T-helper 2 cell treated with Interferon-gamma antibody and Interleukin-4, amounts not matched to agents 5 μg/mL and 100 μg/mL, for 36 hours (primary cell): ENCODE measurements around the gene NANOS3.

ENCODE experiments used
- DNase-seq: peaks from one replicate; pipeline ENCODE4 v3.0.0; 2021; ENCODE audit warnings: low spot score
- H3K27ac Mint-ChIP-seq: one replicate; pipeline ENCODE4 v1.8.0; 2021; ENCODE audit warnings: mild to moderate bottlenecking, mixed read lengths
- H3K27me3 Mint-ChIP-seq: one replicate; pipeline ENCODE4 v1.8.0; 2021; ENCODE audit warnings: low read depth, mixed read lengths
- H3K36me3 Mint-ChIP-seq: one replicate; pipeline ENCODE4 v1.8.0; 2021; ENCODE audit warnings: low read depth, mixed read lengths
- H3K4me1 Mint-ChIP-seq: one replicate; pipeline ENCODE4 v1.8.0; 2021; ENCODE audit warnings: low read depth, mixed read lengths
- H3K4me3 Mint-ChIP-seq: one replicate; pipeline ENCODE4 v1.8.0; 2022; ENCODE audit warnings: mild to moderate bottlenecking, moderate library complexity, mixed read lengths
- H3K9me3 Mint-ChIP-seq: one replicate; pipeline ENCODE4 v1.8.0; 2021; ENCODE audit warnings: mixed read lengths

NANOS3 gene

DNA sequence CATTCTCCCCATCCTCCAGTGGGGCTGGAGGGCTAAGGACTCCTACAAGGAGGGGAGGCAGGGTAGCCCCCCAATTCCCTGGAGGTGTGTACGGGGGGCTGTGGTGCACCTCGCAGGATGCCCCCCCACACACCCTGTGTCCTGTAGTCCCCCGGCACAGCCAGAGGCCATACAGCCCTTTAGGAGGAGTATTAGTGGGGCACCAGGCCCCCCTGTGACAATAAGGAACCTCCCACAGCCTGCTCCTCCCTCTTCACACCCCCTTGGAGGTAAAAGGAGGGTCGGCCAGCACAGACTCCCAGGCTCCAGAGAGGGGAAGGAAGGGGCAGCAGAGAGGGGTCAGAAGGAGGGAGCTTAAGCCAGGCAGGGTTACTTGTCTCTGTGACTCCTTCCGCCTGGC is at the start of gene NANOS3:
Gene NANOS3, plus strand, starts transcription at position 301 of the 400 bp plus-strand sequence. CDS start 115 bp downstream, outside the sequence.
- H3K4me3 Mint-ChIP-seq = no peak within 1 kb of the TSS
- peaks cover 8% of the 10 kb centered on the region for H3K27me3 Mint-ChIP-seq
- H3K27ac Mint-ChIP-seq = no peak within 1 kb of the TSS
- no peaks in the 10 kb centered on the region for H3K9me3 Mint-ChIP-seq
- no peak for DNase-seq
- H3K36me3 Mint-ChIP-seq = no peaks in the 10 kb centered on the region
- H3K4me1 Mint-ChIP-seq = peaks cover 22% of the 10 kb centered on the region

DNA sequence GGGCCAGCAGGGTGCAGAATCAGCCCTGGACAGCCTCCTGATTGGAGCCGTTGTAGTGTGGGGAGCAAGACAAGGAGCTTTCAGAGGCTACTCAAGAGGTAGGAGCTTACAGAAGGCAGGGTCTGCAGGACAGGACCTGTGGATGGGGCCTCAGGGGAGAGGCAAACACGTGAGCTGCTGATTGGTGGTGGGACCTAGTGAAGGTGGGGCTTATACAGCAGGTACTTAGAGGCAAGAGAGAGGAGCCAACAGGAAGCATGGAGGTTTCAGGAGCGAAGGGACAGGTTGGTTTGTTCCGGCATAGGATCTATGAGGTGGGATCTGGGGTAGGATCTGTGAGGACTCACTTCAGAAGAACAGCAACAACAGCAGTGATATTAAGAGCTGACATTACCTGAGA is 49.3 kb upstream of the NANOS3 start:
- peaks cover 15% of the 10 kb centered on the region for H3K36me3 Mint-ChIP-seq
- no peak overlapping the region for H3K4me3 Mint-ChIP-seq
- no peak overlapping the region for H3K27ac Mint-ChIP-seq
- DNase-seq = no peak
- no peaks in the 10 kb centered on the region for H3K9me3 Mint-ChIP-seq
- no peaks in the 10 kb centered on the region for H3K27me3 Mint-ChIP-seq
- H3K4me1 Mint-ChIP-seq = peaks cover 2% of the 10 kb centered on the region

DNA sequence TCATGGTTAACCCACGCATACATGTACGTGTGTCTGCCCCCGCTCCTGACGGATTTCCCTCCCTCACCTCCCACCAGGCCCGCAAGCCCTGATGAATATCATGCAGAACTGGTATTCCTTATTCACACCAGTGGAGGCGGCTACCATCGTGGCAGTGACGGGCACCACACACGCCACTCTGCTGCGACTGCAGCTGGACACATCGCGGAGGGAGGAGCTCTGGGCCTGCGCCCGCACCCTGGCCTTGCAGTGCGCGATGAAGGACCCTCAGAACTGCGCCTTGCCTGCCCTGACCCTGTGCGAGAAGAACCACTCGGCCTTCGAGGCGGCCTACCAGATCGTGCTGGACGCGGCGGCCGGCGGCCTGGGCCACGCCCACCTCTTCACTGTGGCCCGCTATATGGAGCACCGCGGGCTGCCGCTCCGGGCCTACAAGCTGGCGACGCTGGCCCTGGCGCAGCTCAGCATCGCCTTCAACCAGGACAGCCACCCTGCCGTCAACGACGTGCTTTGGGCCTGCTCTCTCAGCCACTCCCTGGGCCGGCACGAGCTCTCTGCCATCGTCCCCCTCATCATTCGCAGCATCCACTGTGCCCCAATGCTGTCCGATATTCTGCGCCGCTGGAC is 46.7 kb upstream of the NANOS3 start:
- DNase-seq = no peak
- H3K27me3 Mint-ChIP-seq = no peaks in the 10 kb centered on the region
- H3K36me3 Mint-ChIP-seq = peaks cover 22% of the 10 kb centered on the region
- H3K4me3 Mint-ChIP-seq = no peak overlapping the region
- peaks cover 13% of the 10 kb centered on the region for H3K4me1 Mint-ChIP-seq
- no peaks in the 10 kb centered on the region for H3K9me3 Mint-ChIP-seq
- no peak overlapping the region for H3K27ac Mint-ChIP-seq

DNA sequence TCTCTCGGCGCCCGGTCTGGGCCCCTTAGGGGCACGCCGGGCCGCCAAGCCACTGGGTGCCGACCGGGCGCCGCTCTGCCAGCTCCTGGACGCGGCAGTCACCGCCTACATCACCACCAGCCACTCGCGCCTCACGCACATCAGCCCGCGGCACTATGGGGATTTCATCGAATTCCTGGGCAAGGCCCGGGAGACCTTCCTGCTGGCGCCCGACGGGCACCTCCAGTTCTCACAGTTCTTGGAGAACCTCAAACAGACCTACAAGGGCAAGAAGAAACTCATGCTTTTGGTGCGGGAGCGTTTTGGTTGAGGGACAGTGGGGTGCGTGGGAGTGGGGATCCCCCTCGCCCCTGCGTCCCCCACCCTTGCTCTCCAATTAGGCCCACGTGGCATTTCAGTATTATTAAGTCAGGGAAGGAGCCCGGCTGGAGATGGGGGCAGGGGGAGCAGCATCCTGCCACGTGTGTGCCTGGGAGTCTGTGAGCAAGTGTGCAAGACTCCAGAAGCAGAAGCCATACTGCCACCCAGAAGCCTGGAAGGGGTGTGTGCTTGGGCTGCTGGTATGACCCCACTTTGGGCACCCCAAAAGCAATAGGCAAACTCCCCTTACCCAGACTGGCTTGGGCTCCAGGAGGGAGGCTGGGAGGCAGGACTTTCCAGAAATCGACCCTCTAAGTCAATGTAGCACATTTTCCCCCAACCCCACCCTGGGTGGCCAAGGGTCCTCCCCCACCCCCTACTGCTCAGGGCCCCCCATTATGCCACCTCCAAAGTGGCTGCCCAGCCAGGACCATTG is 46.0 kb upstream of the NANOS3 start:
- Mint-ChIP-seq H3K4me1 (peaks cover 18% of the 10 kb centered on the region), H3K9me3 (no peaks in the 10 kb centered on the region), H3K27ac (no peak overlapping the region), H3K4me3 (no peak overlapping the region), H3K36me3 (peaks cover 21% of the 10 kb centered on the region), H3K27me3 (no peaks in the 10 kb centered on the region)
- DNase-seq = no peak

DNA sequence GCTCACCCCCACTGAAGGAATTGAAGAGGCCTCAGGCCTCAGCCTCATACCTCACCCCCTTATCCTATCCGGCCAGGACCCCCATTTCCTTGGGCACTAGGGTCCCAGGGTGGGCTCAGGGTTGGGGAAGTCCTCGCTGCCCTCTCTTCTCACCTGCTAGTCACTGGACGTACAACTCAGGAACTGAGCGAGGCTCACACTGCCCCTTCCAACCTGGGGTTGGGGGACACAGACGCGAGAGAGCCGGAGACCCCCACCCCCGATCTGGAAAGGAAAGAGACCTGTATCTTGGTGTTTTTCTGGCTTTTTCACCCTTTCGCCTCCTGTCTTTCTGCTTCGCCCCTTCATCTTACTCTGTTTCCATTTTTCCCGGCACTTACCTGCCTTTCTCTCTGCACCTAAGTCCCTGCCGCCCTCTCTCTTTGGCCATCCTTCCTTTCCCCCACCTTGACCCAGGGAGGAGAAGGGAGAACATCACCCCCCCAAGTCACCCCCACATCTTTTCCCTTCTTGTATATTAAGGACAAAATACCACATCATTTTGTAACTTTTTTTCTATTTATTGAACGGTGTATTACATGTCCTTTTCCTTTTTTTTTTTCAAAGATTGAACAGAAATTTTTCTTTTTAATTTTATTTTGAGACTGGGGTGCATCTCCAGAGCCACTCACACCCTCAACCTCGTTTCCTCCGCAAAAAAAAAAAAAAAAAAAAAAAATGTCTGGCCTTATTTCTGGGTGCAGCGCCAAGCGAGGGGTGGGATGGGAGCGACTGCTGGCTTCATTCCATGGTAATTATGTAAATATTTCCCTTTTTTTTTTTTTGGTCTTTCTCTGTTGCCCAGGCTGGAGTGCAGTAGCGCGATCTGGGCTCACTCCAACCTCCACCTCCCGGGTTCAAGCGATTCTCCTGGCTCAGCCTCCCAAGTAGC is 45.1 kb upstream of the NANOS3 start:
- Mint-ChIP-seq H3K27ac (no peak overlapping the region), H3K4me3 (no peak overlapping the region), H3K36me3 (peaks cover 23% of the 10 kb centered on the region), H3K9me3 (no peaks in the 10 kb centered on the region), H3K4me1 (peaks cover 22% of the 10 kb centered on the region), H3K27me3 (no peaks in the 10 kb centered on the region)
- DNase-seq = no peak

DNA sequence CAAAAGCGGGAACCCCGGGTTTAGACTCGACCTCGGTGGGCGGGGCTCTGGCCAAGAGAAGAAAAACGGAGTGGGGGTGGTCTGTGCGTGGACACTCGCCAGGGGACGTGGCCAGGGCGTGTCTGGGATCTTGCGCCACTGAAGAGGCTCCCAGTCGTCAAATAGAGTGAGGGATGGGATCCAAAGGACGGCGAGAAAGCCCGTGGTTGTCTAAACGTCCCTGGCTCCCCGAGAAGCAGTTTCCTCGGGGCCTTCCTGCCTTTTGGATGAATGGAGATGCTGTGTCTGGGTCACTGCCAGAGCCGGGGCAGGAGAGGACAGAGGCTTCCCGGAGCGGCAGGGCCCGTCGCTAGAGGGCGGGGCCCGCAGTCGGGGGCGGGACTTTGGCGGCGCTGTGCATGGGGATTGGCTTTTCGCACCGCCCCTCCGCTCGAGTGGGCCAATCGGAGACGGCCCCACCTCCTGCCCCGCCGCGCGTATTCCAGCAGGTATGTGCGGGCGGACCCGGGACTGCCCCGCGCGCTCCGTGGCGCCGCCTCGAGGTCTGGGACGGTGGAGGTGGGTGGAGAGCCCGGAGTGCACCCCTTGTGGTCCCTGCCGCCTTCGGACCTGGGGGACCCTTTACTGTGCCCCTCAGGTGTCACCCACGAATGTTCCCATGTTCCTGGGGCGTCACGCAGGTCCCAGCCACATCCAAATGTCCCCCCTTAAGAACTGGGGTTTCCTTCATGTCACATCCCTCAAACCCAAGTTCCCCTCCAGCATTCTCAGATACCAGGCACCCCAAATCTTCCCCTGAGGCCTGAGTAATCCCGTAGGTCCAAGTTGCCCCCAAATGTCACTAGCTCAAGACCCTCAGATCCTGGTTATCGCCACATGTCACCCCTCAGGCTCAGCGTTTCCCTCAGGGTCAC is 43.3 kb upstream of the NANOS3 start:
- H3K4me3 Mint-ChIP-seq = peak overlapping the region; percentile 83
- no peaks in the 10 kb centered on the region for H3K27me3 Mint-ChIP-seq
- H3K4me1 Mint-ChIP-seq = peaks cover 33% of the 10 kb centered on the region
- peak overlapping the region; percentile 87 for H3K27ac Mint-ChIP-seq
- peaks cover 30% of the 10 kb centered on the region for H3K36me3 Mint-ChIP-seq
- H3K9me3 Mint-ChIP-seq = no peaks in the 10 kb centered on the region
- peak; percentile 94 for DNase-seq

DNA sequence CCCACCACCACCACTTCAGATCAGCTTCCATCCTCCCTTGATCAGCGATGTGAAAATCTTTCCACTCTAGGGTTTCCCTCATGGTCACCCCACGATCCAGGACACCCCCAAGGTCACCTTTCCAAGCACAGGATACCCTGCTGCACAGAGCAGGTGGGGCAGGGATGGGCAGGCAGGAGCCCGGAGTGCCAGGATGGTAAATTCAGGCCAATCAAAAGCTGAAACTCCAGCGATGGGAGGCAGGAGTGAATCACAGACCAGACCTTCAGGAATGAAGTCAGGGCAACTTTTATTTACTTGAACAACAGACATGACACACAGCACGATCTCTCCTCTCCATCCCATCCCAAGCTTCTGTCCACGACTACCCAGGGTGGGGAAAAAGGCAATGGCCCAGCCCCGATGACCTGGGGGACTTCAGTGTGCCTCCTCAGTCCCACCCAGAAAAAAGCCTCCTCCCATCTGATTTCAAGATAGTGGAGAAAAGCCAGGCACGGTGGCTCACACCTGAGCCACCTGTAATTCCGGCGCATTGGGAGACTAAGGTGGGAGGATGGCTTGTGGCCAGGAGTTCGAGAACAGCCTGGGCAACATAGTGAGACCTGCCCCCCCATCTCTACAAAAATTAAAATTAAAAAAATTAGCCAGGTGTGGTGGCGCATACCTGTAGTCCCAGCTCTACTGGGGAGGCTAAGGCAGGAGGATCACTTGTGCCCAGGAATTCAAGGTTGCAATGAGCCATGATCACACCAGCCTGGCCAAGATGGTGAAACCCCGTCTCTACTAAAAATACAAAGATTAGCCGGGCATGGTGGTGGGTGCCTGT is 42.5 kb upstream of the NANOS3 start:
- no peaks in the 10 kb centered on the region for H3K27me3 Mint-ChIP-seq
- no peaks in the 10 kb centered on the region for H3K9me3 Mint-ChIP-seq
- H3K27ac Mint-ChIP-seq = peak overlapping the region; percentile 87
- H3K4me3 Mint-ChIP-seq = peak overlapping the region; percentile 83
- peaks cover 40% of the 10 kb centered on the region for H3K4me1 Mint-ChIP-seq
- peaks cover 34% of the 10 kb centered on the region for H3K36me3 Mint-ChIP-seq
- DNase-seq = no peak

DNA sequence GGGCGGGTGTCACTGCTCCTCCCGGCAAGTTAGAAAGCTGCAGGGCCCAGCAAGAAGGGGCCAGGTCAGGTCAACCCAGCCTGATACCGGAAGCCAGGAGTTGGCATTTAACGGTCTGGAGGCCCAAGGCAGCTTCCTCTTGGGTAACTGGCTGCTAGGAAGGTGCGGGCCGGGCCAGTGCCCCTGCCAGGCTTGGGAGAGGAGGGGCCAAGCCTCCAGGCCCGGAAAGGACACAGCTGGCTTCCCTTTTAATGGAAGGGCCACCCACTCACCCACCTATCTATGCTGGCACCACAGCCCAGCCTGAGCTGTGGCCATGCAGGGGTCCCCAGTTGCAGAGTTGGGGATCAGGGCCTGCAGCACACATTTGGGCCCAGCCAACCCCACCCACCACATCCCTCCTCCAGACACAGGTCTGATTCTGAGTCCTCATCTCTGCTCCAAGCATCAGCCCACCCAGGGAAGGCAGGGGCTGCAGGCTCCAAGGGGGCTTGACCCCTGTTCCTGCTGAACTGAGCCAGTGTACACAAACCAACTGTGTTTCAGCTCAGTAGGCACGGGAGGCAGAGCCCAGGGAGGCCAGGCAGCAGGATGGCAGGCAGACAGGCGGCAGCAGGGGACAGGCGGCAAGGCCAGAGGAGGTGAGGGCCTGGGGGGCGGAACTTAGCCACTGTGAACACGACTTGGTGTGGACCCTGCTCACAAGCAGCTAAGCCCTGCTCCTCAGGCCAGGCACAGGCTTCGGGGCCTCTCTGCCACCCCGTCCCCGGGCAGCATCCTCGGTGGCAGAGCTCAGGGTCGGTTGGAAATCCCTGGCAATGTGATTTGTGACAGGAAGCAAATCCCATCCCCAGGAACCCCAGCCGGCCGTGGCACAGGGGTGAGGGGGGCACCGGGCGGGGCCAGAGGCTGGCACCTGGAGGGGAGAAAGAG is 40.9 kb upstream of the NANOS3 start:
- H3K27me3 Mint-ChIP-seq = no peaks in the 10 kb centered on the region
- no peak for DNase-seq
- H3K27ac Mint-ChIP-seq = peak overlapping the region; percentile 96
- no peaks in the 10 kb centered on the region for H3K9me3 Mint-ChIP-seq
- peaks cover 45% of the 10 kb centered on the region for H3K36me3 Mint-ChIP-seq
- H3K4me1 Mint-ChIP-seq = peaks cover 43% of the 10 kb centered on the region
- H3K4me3 Mint-ChIP-seq = peak overlapping the region; percentile 82

DNA sequence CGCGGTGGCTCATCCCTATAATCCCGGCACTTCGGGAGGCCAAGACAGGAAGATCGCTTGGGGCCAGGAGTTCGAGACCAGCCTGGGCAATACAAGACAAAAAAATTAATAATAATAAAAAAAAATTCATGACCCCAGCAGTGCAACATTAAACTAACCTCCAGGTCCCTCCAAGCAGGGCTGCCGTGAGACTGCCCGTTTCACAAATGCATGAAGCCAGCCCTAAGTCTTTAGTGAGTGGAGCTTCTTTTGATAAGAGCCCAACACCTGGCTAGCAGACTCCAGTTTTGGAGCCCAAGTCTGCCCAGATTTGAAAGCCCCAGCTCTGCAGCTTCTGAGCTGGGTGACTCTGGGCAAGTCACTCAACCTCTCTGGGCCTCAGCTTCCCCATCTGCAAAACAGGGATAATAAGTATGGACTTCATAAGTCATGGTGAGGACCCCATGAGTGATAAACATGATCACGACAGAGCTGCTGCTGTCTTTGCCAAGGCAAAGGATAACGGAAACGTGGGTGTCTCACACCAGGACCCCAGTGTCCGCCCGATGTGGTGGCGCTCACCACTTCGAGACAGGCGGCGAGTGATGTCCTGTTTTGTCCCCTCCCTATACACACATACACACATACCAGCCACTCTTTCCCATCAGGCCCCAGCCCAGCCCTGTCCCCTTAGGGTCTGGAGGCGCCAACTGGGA is 38.4 kb upstream of the NANOS3 start:
- Mint-ChIP-seq H3K9me3 (no peaks in the 10 kb centered on the region), H3K4me1 (peaks cover 39% of the 10 kb centered on the region), H3K4me3 (peak overlapping the region; percentile 93), H3K36me3 (peaks cover 43% of the 10 kb centered on the region), H3K27ac (peak overlapping the region; percentile 92), H3K27me3 (no peaks in the 10 kb centered on the region)
- DNase-seq = no peak

DNA sequence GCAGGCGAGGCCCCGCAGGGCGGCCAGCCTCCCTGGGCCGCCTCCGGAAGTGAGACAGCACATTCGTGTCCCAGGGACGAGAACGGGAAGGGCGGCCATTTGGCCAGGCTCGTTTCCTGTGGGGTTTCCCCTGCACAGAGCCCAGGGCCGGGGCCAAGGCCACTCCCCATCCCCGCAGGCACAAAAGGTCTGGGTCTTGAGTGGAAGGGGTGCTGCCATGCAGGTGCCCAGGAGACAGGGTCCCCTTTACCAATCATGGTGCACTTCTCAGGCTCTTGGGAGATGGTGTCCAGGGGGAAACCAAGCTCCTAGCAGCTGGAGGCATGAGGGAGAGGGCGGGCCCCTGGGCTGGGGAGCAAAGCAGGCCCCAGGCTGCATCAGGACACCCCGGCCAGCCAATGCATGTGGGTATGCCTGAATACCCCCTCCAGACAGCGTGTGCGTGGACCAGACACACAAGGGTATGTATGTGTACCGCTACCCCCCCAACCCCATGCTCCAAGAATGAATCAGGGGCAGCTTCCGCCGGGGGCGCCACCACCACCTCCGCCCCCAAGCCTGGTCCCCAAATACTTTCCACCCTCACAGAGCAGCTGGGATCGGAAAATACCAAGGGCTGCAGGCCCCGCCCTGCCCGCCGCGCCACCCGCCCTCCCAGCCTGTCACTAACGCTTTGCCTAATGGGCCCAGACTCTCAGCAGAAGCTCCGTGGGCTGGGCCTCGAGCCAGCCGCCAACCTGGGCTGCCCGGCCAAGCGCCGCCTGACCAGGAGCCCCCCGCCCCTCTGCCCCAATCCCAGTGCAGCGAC is 37.6 kb upstream of the NANOS3 start:
- Mint-ChIP-seq H3K27me3 (no peaks in the 10 kb centered on the region), H3K27ac (peak overlapping the region; percentile 92), H3K9me3 (no peaks in the 10 kb centered on the region)

DNA sequence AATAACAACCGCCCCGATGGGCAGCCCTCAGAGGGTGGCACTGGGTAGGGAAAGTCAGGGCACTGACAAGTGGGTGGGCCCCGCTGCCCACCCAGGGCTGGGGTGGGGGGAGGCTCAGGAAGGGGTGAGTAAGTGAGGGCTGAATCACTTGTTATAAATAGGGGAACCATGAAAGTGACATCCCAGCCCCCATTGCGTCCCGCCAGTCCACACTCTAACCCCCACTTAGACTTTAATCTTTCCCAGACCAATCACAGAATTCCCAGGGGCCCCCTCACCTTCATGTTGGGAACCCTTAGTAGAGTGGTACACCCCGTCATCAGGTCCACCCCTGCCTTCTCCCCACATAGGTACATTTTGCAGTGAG is 37.0 kb upstream of the NANOS3 start:
- peak overlapping the region; percentile 93 for H3K4me3 Mint-ChIP-seq
- peaks cover 41% of the 10 kb centered on the region for H3K4me1 Mint-ChIP-seq
- peak overlapping the region; percentile 92 for H3K27ac Mint-ChIP-seq
- no peak for DNase-seq
- no peaks in the 10 kb centered on the region for H3K9me3 Mint-ChIP-seq
- no peaks in the 10 kb centered on the region for H3K27me3 Mint-ChIP-seq
- peaks cover 33% of the 10 kb centered on the region for H3K36me3 Mint-ChIP-seq

More for the DNA sequence above, 37.6 kb upstream of the NANOS3 start:
- peak; percentile 87 for DNase-seq
- H3K36me3 Mint-ChIP-seq = peaks cover 37% of the 10 kb centered on the region
- H3K4me3 Mint-ChIP-seq = peak overlapping the region; percentile 93
- peaks cover 38% of the 10 kb centered on the region for H3K4me1 Mint-ChIP-seq
